ENCODE results near the gene FBXW7. TPM values are rescaled to one million over a fixed set of nuclear protein-coding genes. Genes with fewer than 3 reads are reported as not detected.
A peak's percentile ranks its signal among the peaks of the same experiment; 100 is the strongest.

FBXW7 gene
- total RNA-seq, 1 donor from 2014 or later: 59.4 TPM

- ATAC-seq: peak; percentile 19
- intact Hi-C loops (cut with micrococcal nuclease): no loop called here
Measured at GRCh38 chr4:152408514-152409327, 127.2 kb downstream of the FBXW7 start.

GRCh38 chr4:152401424-152401823 lies 134.5 kb downstream of the FBXW7 start:
- ATAC-seq (no peak), DNase-seq (no peak)
- intact Hi-C loops (cut with micrococcal nuclease): no loop called here

More at GRCh38 chr4:152408514-152409327, 127.2 kb downstream of the FBXW7 start:
- DNase-seq: no peak

- no peak for ATAC-seq
- intact Hi-C loops (cut with micrococcal nuclease): no loop called here
Measured at GRCh38 chr4:152399246-152399645, 136.6 kb downstream of the FBXW7 start.

GRCh38 chr4:152398060-152398459 lies 137.8 kb downstream of the FBXW7 start:
- ATAC-seq (no peak), DNase-seq (no peak)
- intact Hi-C loops (cut with micrococcal nuclease): no loop called here

More at GRCh38 chr4:152399246-152399645, 136.6 kb downstream of the FBXW7 start:
- DNase-seq: no peak

GRCh38 chr4:152394791-152395190 lies 141.1 kb downstream of the FBXW7 start:
- intact Hi-C loops (cut with micrococcal nuclease): no loop called here
- no peak for DNase-seq

GRCh38 chr4:152392079-152392478 lies 143.8 kb downstream of the FBXW7 start:
- ATAC-seq (no peak), DNase-seq (no peak)
- intact Hi-C loops (cut with micrococcal nuclease): no loop called here

More at GRCh38 chr4:152394791-152395190, 141.1 kb downstream of the FBXW7 start:
- no peak for ATAC-seq

- intact Hi-C loops (cut with micrococcal nuclease): no loop called here
- DNase-seq: no peak
- ATAC-seq: no peak
Measured at GRCh38 chr4:152390216-152390615, 145.7 kb downstream of the FBXW7 start.

- DNase-seq (no peak), ATAC-seq (no peak)
- intact Hi-C loops (cut with micrococcal nuclease): loop anchor here (10.0 kb wide), 1 partner anchor 625 kb away; the partner anchor contains the start of gene GATB
Measured at GRCh38 chr4:152389359-152389758, 146.5 kb downstream of the FBXW7 start.

GRCh38 chr4:152385551-152385950 lies 150.3 kb downstream of the FBXW7 start:
- intact Hi-C loops (cut with micrococcal nuclease): loop anchor here (10.0 kb wide), 1 partner anchor 621 kb away; the partner anchor contains the start of gene GATB
- ATAC-seq (peak; percentile 25), DNase-seq (no peak)

- peak; percentile 93 for ATAC-seq
- intact Hi-C loops (cut with micrococcal nuclease): loop anchor here (10.0 kb wide), 1 partner anchor 617 kb away; the partner anchor contains the start of gene GATB
- DNase-seq: no peak
Measured at GRCh38 chr4:152382057-152382785, 153.7 kb downstream of the FBXW7 start.

- ATAC-seq: no peak
- DNase-seq: no peak
- intact Hi-C loops (cut with micrococcal nuclease): loop anchor here (10.0 kb wide), 1 partner anchor 616 kb away; the partner anchor contains the start of gene GATB
Measured at GRCh38 chr4:152380919-152381318, 155.0 kb downstream of the FBXW7 start.

GRCh38 chr4:152380185-152380584 lies 155.7 kb downstream of the FBXW7 start:
- no peak for ATAC-seq
- intact Hi-C loops (cut with micrococcal nuclease): loop anchor here (10.0 kb wide), 1 partner anchor 615 kb away; the partner anchor contains the start of gene GATB
- no peak for DNase-seq

- ATAC-seq (peak; percentile 56), DNase-seq (no peak)
- intact Hi-C loops (cut with micrococcal nuclease): loop anchor here (10.0 kb wide), 1 partner anchor 270 kb away; no protein-coding TSS in a partner anchor
Measured at GRCh38 chr4:152374606-152375285, 161.1 kb downstream of the FBXW7 start.

- ATAC-seq (no peak), DNase-seq (no peak)
- intact Hi-C loops (cut with micrococcal nuclease): loop anchor here (10.0 kb wide), 1 partner anchor 269 kb away; no protein-coding TSS in a partner anchor
Measured at GRCh38 chr4:152374153-152374552, 161.7 kb downstream of the FBXW7 start.

- ATAC-seq: peak; percentile 31
- DNase-seq: no peak
- intact Hi-C loops (cut with micrococcal nuclease): loop anchor here (10.0 kb wide), 1 partner anchor 268 kb away; no protein-coding TSS in a partner anchor
Measured at GRCh38 chr4:152372444-152372843, 163.4 kb downstream of the FBXW7 start.

GRCh38 chr4:152369902-152370295 lies 166.0 kb downstream of the FBXW7 start:
- no peak for DNase-seq
- no peak for ATAC-seq
- intact Hi-C loops (cut with micrococcal nuclease): loop anchor here (10.0 kb wide), 1 partner anchor 265 kb away; no protein-coding TSS in a partner anchor

GRCh38 chr4:152369203-152369901 lies 166.5 kb downstream of the FBXW7 start:
- no peak for DNase-seq
- intact Hi-C loops (cut with micrococcal nuclease): no loop called here
- ATAC-seq: peak; percentile 61

GRCh38 chr4:152368001-152368400 lies 167.9 kb downstream of the FBXW7 start:
- DNase-seq (no peak), ATAC-seq (no peak)
- intact Hi-C loops (cut with micrococcal nuclease): no loop called here
